MM.1S (cell line): Measurements from ENCODE around the gene ROMO1.
"Not testable (repeated sequence)": the region's sequence is repeated elsewhere in the genome, so short reads cannot be mapped to it uniquely, and the experiment has no call there.

Source experiments
- DNase-seq: peaks from one replicate; pipeline ENCODE4 v3.0.0-alpha.2; 2015
- H2AFZ ChIP-seq: fragments of 300-600 bp; sonication (generic); 2 replicates; pipeline ENCODE4 v1.6.0; 2016; ENCODE audit warnings: antibody characterized with exemption, low read length
- H3F3A ChIP-seq: fragments of 300-600 bp; sonication (generic); 2 replicates; pipeline ENCODE4 v1.6.1; 2016; ENCODE audit warnings: mild to moderate bottlenecking, antibody characterized with exemption, low read length, moderate library complexity, mixed read lengths; ENCODE audit not compliant: insufficient read depth
- H3K27ac ChIP-seq: fragments of 300-600 bp; sonication (generic); 2 replicates; pipeline ENCODE4 v1.5.1; 2016; ENCODE audit warnings: mild to moderate bottlenecking, low read length
- H3K27me3 ChIP-seq: fragments of 300-600 bp; sonication (generic); replicated peaks from 2 replicates; pipeline ENCODE4 v1.6.0; 2016; ENCODE audit warnings: low read length; ENCODE audit not compliant: insufficient read depth
- H3K36me3 ChIP-seq: fragments of 300-600 bp; sonication (generic); replicated peaks from 2 replicates; pipeline ENCODE4 v1.6.1; 2016; ENCODE audit warnings: mild to moderate bottlenecking, low read length, mixed read lengths; ENCODE audit not compliant: insufficient read depth
- H3K4me1 ChIP-seq: fragments of 300-600 bp; sonication (generic); 2 replicates; pipeline ENCODE4 v1.6.1; 2016; ENCODE audit warnings: low read length, mixed read lengths
- H3K4me2 ChIP-seq: fragments of 300-600 bp; sonication (generic); 2 replicates; pipeline ENCODE4 v1.6.0; 2016; ENCODE audit warnings: low read depth, low read length
- H3K4me3 ChIP-seq: fragments of 300-600 bp; sonication (generic); 2 replicates; pipeline ENCODE4 v1.5.1; 2016; ENCODE audit warnings: low read length, mixed read lengths
- H3K79me2 ChIP-seq: fragments of 300-600 bp; sonication (generic); 2 replicates; pipeline ENCODE4 v1.6.1; 2016; ENCODE audit warnings: mixed run types, low read length, mixed read lengths
- H3K9ac ChIP-seq: fragments of 300-600 bp; sonication (generic); 2 replicates; pipeline ENCODE4 v1.6.1; 2016; ENCODE audit warnings: low read length, mixed read lengths
- H3K9me2 ChIP-seq: fragments of 300-600 bp; sonication (generic); replicated peaks from 2 replicates; pipeline ENCODE4 v1.6.1; 2016; ENCODE audit warnings: mild to moderate bottlenecking, low read length, mixed read lengths; ENCODE audit not compliant: insufficient read depth
- H3K9me3 ChIP-seq: fragments of 300-600 bp; sonication (generic); replicated peaks from 2 replicates; pipeline ENCODE4 v1.6.1; 2016; ENCODE audit warnings: mild to moderate bottlenecking, low read length, mixed read lengths; ENCODE audit not compliant: insufficient read depth
- H4K20me1 ChIP-seq: fragments of 300-600 bp; sonication (generic); 2 replicates; pipeline ENCODE4 v1.6.1; 2016; ENCODE audit warnings: mild to moderate bottlenecking, low read length, moderate library complexity, mixed read lengths; ENCODE audit not compliant: insufficient read depth
- EZH2 ChIP-seq: fragments of 300-600 bp; sonication (generic); optimal IDR thresholded peaks from 2 replicates; pipeline ENCODE3; 2017; ENCODE audit warnings: low read depth, mild to moderate bottlenecking, antibody characterized with exemption, low read length, mixed read lengths
- EZH2phosphoT487 ChIP-seq: fragments of 300-600 bp; sonication (generic); IDR thresholded peaks from 2 replicates; pipeline ENCODE4 v1.6.1; 2018; ENCODE audit warnings: antibody characterized with exemption, low read length
- TF ChIP-seq, protein P1 (sequence below): fragments of 300-600 bp; sonication (generic); IDR thresholded peaks from 2 replicates; pipeline ENCODE4 v1.5.1; 2016; ENCODE audit warnings: antibody characterized with exemption, low read length, mixed read lengths

Gene ROMO1

GRCh38 chr20:35702051-35702823 is 3.0 kb downstream of the ROMO1 start:
- H3K9me2 ChIP-seq = no peaks in the 10 kb centered on the region

DNA sequence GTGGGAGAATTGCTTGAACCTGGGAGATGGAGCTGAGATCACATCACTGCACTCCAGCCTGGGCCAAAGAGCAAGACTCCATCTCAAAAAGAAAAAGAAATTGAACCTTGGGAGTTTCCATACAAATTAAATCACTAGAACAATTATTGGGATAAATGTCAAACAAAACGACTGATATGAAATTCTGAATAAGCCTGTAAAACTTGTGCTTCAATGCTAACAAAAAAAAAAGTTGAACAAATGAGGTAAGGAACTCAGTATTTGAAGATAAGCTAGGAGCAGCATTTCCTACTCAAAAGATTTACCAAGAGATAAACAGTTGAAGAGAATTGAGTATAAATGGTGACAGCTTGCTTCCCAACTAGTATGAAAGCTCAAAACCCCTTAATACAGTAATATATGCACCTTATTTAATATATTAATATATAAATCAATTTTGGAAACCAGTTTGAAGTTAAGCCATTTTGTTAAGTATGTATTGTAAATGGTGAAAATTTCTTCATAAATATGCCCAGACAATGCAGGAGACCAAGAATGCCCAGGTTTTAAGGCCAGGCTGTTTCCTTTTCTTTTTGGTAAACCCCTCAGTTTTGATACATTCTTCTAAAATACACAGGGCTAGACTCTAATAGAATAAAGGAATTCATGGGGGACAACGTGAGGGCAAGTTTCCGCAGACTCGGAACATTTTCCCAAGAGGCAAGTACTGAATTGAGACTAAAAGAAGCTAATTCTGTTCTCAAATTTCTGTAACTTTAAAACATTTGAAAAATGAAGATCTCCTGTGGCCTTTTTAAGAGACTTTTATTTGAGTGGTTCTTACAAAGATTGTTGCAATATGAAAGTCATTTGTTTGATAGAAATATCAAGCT is 3.9 kb downstream of the ROMO1 start:
- H3K9ac ChIP-seq = no peak overlapping the region
- H3K9me2 ChIP-seq = no peaks in the 10 kb centered on the region
- no peak overlapping the region for H3K4me3 ChIP-seq
- no peak for TF ChIP-seq EZH2
- TF ChIP-seq, protein P1, sequence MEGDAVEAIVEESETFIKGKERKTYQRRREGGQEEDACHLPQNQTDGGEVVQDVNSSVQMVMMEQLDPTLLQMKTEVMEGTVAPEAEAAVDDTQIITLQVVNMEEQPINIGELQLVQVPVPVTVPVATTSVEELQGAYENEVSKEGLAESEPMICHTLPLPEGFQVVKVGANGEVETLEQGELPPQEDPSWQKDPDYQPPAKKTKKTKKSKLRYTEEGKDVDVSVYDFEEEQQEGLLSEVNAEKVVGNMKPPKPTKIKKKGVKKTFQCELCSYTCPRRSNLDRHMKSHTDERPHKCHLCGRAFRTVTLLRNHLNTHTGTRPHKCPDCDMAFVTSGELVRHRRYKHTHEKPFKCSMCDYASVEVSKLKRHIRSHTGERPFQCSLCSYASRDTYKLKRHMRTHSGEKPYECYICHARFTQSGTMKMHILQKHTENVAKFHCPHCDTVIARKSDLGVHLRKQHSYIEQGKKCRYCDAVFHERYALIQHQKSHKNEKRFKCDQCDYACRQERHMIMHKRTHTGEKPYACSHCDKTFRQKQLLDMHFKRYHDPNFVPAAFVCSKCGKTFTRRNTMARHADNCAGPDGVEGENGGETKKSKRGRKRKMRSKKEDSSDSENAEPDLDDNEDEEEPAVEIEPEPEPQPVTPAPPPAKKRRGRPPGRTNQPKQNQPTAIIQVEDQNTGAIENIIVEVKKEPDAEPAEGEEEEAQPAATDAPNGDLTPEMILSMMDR = no peak
- TF ChIP-seq EZH2phosphoT487 = no peak
- peaks cover 76% of the 10 kb centered on the region for H3K79me2 ChIP-seq
- H3K4me2 ChIP-seq = no peak overlapping the region
- H3K9me3 ChIP-seq = no peaks in the 10 kb centered on the region
- H3K27ac ChIP-seq = no peak overlapping the region
- H3K36me3 ChIP-seq = peaks cover 26% of the 10 kb centered on the region
- no peaks in the 10 kb centered on the region for H3K27me3 ChIP-seq
- no peak overlapping the region for H2AFZ ChIP-seq
- DNase-seq = no peak
- peaks cover 3% of the 10 kb centered on the region; the same call in 1 of the 2 replicates for H4K20me1 ChIP-seq
- peaks cover 56% of the 10 kb centered on the region for H3F3A ChIP-seq
- H3K4me1 ChIP-seq = peaks cover 4% of the 10 kb centered on the region; the same call in 1 of the 2 replicates

More at GRCh38 chr20:35702051-35702823, 3.0 kb downstream of the ROMO1 start:
- Histone ChIP-seq H3K9ac (no peak overlapping the region), H3K9me3 (no peaks in the 10 kb centered on the region), H2AFZ (no peak overlapping the region), H3K79me2 (peaks cover 76% of the 10 kb centered on the region), H3K36me3 (peaks cover 26% of the 10 kb centered on the region), H3K4me1 (peaks cover 10% of the 10 kb centered on the region; the same call in 1 of the 2 replicates), H3K27me3 (no peaks in the 10 kb centered on the region), H3F3A (peaks cover 56% of the 10 kb centered on the region), H3K27ac (no peak overlapping the region; the same call in 1 of the 2 replicates), H4K20me1 (peaks cover 3% of the 10 kb centered on the region; the same call in 1 of the 2 replicates), H3K4me3 (no peak overlapping the region), H3K4me2 (no peak overlapping the region)
- no peak for TF ChIP-seq EZH2phosphoT487
- TF ChIP-seq, protein P1 = no peak
- no peak for TF ChIP-seq EZH2
- DNase-seq = no peak

GRCh38 chr20:35704514-35705261 is 5.5 kb downstream of the ROMO1 start:
- peaks cover 27% of the 10 kb centered on the region for H3K36me3 ChIP-seq
- peaks cover 56% of the 10 kb centered on the region for H3F3A ChIP-seq
- no peak for DNase-seq
- no peak overlapping the region for H3K4me3 ChIP-seq
- no peak overlapping the region for H3K27ac ChIP-seq
- H3K9me3 ChIP-seq = no peaks in the 10 kb centered on the region
- H3K27me3 ChIP-seq = no peaks in the 10 kb centered on the region
- H3K4me2 ChIP-seq = no peak overlapping the region
- peaks cover 9% of the 10 kb centered on the region; the same call in 1 of the 2 replicates for H4K20me1 ChIP-seq
- H3K79me2 ChIP-seq = peaks cover 83% of the 10 kb centered on the region
- H3K4me1 ChIP-seq = no peaks in the 10 kb centered on the region
- no peak overlapping the region for H2AFZ ChIP-seq
- H3K9me2 ChIP-seq = no peaks in the 10 kb centered on the region
- no peak overlapping the region for H3K9ac ChIP-seq
- TF ChIP-seq EZH2 (no peak), EZH2phosphoT487 (no peak)
- TF ChIP-seq, protein P1 = no peak

DNA sequence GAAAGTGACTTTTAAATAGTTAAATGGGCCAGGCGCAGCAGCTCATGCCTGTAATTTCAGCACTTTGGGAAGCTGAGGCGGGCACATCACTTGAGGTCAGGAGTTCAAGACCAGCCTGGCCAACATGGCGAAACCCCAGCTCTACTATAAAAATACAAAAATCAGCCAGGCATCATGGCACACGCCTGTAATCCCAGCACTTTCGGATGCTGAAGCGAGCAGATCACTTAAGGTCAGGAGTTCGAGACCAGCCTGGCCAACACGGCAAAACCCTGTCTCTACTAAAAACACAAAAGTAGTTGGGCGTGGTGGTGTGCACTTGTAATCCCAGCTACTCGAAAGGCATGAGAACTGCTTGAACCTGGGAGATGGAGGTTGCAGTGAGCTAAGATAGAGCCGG is 6.7 kb downstream of the ROMO1 start:
- H3K4me2 ChIP-seq, H3K4me1 ChIP-seq, H2AFZ ChIP-seq, H3K9ac ChIP-seq, H3K27ac ChIP-seq, H3K9me2 ChIP-seq, DNase-seq, H3K27me3 ChIP-seq, H3K9me3 ChIP-seq, H3K4me3 ChIP-seq: not testable (repeated sequence)
- Histone ChIP-seq H4K20me1 (peaks cover 21% of the 10 kb centered on the region), H3K79me2 (peaks cover 89% of the 10 kb centered on the region), H3F3A (peaks cover 52% of the 10 kb centered on the region), H3K36me3 (peaks cover 39% of the 10 kb centered on the region)
